Cardiac muscle cell (in vitro differentiated cells and primary cell): ENCODE measurements around the gene AIDA. TPM values are rescaled to one million over a fixed set of nuclear protein-coding genes. Genes with fewer than 3 reads are reported as not detected.

Experiments used
- DNase-seq, 2 donors: peaks; one replicate each; pipeline versions ENCODE4 v3.0.0 to v3.0.0-alpha.2; 2010 to 2017; ENCODE audit warnings: low read depth in 1 of 2, low spot score in 1 of 2
- H3K27ac ChIP-seq: fragments of 200-600 bp; sonication (generic); 2 replicates; pipeline ENCODE4 v1.5.1; 2016
- H3K27me3 ChIP-seq: fragments of 200-600 bp; sonication (generic); 2 replicates; pipeline ENCODE4 v1.6.0; 2016; ENCODE audit warnings: control low read depth
- H3K36me3 ChIP-seq: fragments of 200-600 bp; sonication (generic); 2 replicates; pipeline ENCODE4 v1.5.1; 2016; ENCODE audit warnings: control low read depth
- H3K4me1 ChIP-seq: fragments of 200-600 bp; sonication (generic); 2 replicates; pipeline ENCODE4 v1.8.1; 2017; ENCODE audit warnings: low read depth, mild to moderate bottlenecking, mixed run types
- H3K4me3 ChIP-seq: fragments of 200-600 bp; sonication (generic); 2 replicates; pipeline ENCODE4 v1.5.1; 2016; ENCODE audit warnings: mild to moderate bottlenecking
- H3K9me3 ChIP-seq: fragments of 200-600 bp; sonication (generic); 2 replicates; pipeline ENCODE4 v1.5.1; 2017; ENCODE audit warnings: low read depth, mild to moderate bottlenecking, control low read depth
- polyA plus RNA-seq: library from polyadenylated mRNA; unstranded; fragments of >200 nt; fragmentation: Nextera tagmentation; extraction: Ambion mirVana; gene quantifications from 2 replicates; pipeline ENCODE4 v1.2.1, GENCODE V29; 2016
- total RNA-seq: library from RNA; depleted of rRNA; stranded (reverse); fragments of >200 nt; gene quantifications from 2 replicates; pipeline ENCODE4 v1.2.3, GENCODE V29; 2016
- TF ChIP-seq, protein P1 (sequence below): IDR thresholded peaks from 2 replicates; pipeline ENCODE4 v1.5.1; 2012; ENCODE audit warnings: low read depth, mild to moderate bottlenecking, low read length

AIDA gene
- total and polyA plus RNA-seq, 2 experiments from 2014 or later = 16.7 to 28.7 TPM

DNA sequence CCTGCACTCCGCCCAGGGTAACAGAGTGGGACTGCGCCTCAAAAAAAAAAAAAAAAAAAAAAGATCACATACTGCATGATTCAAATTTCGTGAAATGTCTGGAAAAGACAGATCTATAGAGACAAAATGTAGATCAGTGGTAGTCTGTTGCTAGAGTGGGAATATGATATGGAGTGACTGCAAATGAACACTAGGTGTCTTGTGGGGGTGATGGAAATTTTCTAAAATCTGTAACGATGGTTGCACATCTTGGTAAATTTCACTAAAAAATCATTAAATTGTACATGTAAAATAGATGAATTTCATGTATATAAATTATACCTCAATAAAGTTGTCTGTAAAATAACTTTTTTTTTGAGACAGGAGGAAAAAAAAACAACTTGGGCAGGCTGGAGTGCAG lies 5.5 kb downstream of the AIDA start:
- TF ChIP-seq, protein P1, sequence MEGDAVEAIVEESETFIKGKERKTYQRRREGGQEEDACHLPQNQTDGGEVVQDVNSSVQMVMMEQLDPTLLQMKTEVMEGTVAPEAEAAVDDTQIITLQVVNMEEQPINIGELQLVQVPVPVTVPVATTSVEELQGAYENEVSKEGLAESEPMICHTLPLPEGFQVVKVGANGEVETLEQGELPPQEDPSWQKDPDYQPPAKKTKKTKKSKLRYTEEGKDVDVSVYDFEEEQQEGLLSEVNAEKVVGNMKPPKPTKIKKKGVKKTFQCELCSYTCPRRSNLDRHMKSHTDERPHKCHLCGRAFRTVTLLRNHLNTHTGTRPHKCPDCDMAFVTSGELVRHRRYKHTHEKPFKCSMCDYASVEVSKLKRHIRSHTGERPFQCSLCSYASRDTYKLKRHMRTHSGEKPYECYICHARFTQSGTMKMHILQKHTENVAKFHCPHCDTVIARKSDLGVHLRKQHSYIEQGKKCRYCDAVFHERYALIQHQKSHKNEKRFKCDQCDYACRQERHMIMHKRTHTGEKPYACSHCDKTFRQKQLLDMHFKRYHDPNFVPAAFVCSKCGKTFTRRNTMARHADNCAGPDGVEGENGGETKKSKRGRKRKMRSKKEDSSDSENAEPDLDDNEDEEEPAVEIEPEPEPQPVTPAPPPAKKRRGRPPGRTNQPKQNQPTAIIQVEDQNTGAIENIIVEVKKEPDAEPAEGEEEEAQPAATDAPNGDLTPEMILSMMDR = peak; percentile 18
- Histone ChIP-seq H3K27me3 (no peaks in the 10 kb centered on the region), H3K9me3 (no peaks in the 10 kb centered on the region), H3K27ac (no peak overlapping the region), H3K4me1 (peaks cover 4% of the 10 kb centered on the region), H3K36me3 (peaks cover 11% of the 10 kb centered on the region), H3K4me3 (no peak overlapping the region)
- no peak for DNase-seq

DNA sequence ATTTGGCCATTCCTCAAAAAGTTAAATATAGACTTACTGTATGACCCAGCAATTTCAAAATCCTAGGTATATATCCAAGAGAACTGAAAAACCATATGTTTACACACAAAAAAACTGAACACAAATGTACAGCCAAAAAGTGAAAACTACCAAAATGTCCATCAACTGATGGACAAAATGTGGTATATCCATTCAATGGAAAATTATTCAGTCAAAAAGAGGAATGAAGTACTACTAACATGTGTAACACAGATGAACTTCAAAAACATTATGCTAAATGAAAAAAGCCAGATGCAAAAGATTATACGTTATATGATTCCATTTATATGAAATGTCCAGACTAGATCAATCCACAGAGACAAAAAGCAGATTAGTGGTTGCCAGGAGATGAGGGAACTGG lies 8.0 kb downstream of the AIDA start:
- Histone ChIP-seq H3K27ac (no peak overlapping the region), H3K27me3 (no peaks in the 10 kb centered on the region), H3K36me3 (peaks cover 13% of the 10 kb centered on the region), H3K4me1 (no peaks in the 10 kb centered on the region), H3K4me3 (no peak overlapping the region), H3K9me3 (no peaks in the 10 kb centered on the region)
- DNase-seq = no peak
- TF ChIP-seq, protein P1 = no peak

DNA sequence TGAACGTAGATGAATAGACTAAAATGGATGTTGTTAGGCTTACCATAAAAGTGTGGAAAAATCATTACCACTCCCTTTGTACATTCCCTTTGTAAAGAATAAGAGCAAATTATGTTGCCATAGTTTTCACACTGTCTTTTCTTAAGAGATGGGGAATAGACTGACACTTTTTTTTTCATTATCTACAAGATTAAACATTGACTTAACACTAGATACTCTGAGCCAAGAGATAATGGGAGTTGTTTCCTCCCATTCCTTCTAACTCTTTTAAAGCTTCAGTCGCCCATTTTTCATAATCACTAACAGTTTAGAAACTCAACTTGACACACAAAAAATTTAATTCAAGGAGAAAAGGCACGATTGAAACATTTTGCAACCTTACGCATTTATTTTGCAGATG lies 10.1 kb downstream of the AIDA start:
- H3K4me3 ChIP-seq = no peak overlapping the region
- TF ChIP-seq, protein P1 = no peak

DNA sequence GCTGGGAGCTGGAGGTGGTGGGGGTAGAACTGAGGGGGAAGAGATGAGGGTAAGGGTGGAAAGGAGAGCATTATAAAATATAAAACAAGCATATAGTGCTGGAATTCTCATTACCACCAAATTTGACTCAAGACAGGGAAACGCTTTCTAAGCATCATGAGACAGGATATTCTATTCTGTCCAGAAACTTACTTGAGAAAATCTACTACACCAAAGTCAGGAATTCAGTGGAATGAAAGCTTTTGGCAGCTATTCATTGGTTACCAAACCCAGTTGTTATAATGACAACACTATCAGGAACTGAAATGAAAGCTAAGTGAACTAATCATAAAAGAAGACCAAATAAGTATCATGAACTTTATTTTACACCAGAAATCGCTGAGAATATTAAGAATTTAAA lies 14.5 kb downstream of the AIDA start:
- H3K36me3 ChIP-seq = peaks cover 23% of the 10 kb centered on the region
- H3K27me3 ChIP-seq = no peaks in the 10 kb centered on the region
- no peaks in the 10 kb centered on the region for H3K4me1 ChIP-seq
- H3K4me3 ChIP-seq = no peak overlapping the region
- H3K9me3 ChIP-seq = no peaks in the 10 kb centered on the region
- TF ChIP-seq, protein P1 = no peak
- DNase-seq = peak in 1 of 2 donors; percentile 65
- H3K27ac ChIP-seq = no peak overlapping the region

More for the DNA sequence above, 10.1 kb downstream of the AIDA start:
- no peak for DNase-seq
- peaks cover 17% of the 10 kb centered on the region for H3K36me3 ChIP-seq
- H3K27me3 ChIP-seq = no peaks in the 10 kb centered on the region
- no peaks in the 10 kb centered on the region for H3K4me1 ChIP-seq
- no peaks in the 10 kb centered on the region for H3K9me3 ChIP-seq
- no peak overlapping the region for H3K27ac ChIP-seq

DNA sequence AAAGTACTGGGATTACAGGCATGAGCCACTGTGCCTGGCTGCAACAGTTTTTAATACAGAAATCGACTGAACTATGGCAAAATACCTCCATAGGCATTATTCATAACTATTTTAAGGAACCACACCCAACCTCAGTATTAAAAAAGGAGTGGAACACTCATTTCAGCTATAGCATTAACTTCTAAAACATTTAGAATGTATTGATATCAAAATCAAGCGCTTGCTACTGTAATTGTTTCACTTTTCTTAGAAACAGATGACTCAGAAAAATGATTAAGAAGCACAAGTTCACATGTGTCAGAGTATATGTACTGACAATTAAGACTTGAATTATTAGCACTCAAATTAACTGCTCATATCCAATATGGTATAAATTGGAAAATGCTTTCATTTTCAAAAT lies 15.1 kb downstream of the AIDA start:
- TF ChIP-seq, protein P1 = no peak
- DNase-seq = no peak
- Histone ChIP-seq H3K27me3 (no peaks in the 10 kb centered on the region), H3K9me3 (no peaks in the 10 kb centered on the region), H3K4me1 (no peaks in the 10 kb centered on the region), H3K36me3 (peaks cover 20% of the 10 kb centered on the region), H3K27ac (no peak overlapping the region), H3K4me3 (no peak overlapping the region)

DNA sequence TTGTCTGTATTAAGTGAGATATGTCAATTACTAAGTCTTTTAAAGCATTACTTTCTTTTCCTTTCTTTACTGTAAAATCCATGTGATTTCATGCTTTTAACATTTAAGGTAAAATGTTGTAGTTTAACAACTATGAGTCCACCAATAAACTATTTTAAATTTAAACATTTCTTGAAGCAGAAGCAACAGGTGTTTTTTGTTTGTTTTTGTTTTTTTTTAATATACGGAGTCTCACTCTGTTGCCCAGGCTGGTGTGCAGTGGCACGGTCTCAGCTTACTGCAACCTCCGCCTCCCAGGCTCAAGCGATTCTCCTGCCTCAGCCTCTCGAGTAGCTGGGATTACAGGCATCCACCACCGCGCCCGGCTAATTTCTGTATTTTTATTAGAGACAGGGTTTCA lies 15.6 kb downstream of the AIDA start:
- H3K27me3 ChIP-seq = no peaks in the 10 kb centered on the region
- no peaks in the 10 kb centered on the region for H3K4me1 ChIP-seq
- DNase-seq = no peak
- peaks cover 15% of the 10 kb centered on the region for H3K36me3 ChIP-seq
- TF ChIP-seq, protein P1 = no peak
- no peaks in the 10 kb centered on the region for H3K9me3 ChIP-seq
- H3K4me3 ChIP-seq = no peak overlapping the region
- H3K27ac ChIP-seq = no peak overlapping the region
